ENCODE data around the gene NEGR1.

Gene NEGR1

GRCh38 chr1:72178266-72178665 lies 104.1 kb downstream of the NEGR1 start:
- no peak for DNase-seq (ENCODE audit: low spot score)
- TF ChIP-seq, protein P1, sequence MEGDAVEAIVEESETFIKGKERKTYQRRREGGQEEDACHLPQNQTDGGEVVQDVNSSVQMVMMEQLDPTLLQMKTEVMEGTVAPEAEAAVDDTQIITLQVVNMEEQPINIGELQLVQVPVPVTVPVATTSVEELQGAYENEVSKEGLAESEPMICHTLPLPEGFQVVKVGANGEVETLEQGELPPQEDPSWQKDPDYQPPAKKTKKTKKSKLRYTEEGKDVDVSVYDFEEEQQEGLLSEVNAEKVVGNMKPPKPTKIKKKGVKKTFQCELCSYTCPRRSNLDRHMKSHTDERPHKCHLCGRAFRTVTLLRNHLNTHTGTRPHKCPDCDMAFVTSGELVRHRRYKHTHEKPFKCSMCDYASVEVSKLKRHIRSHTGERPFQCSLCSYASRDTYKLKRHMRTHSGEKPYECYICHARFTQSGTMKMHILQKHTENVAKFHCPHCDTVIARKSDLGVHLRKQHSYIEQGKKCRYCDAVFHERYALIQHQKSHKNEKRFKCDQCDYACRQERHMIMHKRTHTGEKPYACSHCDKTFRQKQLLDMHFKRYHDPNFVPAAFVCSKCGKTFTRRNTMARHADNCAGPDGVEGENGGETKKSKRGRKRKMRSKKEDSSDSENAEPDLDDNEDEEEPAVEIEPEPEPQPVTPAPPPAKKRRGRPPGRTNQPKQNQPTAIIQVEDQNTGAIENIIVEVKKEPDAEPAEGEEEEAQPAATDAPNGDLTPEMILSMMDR (IDR thresholded peaks at IDR 0.05) = no peak
- Histone ChIP-seq H3K27ac (no peak overlapping the region), H3K4me3 (no peak overlapping the region)

DNA sequence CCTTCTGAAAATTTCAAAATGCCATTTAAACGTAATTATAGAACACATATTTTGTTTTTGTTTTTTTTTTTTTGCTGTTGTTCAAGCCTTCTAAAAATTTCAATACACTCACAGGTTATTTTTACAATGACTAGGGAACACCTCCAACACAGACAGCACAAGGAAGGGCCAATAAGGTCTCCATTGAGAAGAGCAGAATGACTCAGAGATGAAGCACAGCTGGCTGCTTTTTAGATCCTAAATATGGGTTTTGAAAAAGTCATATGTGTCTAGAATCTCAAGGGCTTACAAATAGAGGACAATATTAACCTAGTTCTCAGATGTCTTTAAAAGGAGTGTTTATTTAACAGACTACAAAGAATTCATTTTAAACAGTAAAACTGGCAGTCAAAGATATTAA lies 104.6 kb downstream of the NEGR1 start:
- Histone ChIP-seq H3K27ac (no peak overlapping the region), H3K4me3 (no peak overlapping the region)
- DNase-seq (ENCODE audit: low spot score) = no peak
- TF ChIP-seq, protein P1 (IDR thresholded peaks at IDR 0.05) = no peak

DNA sequence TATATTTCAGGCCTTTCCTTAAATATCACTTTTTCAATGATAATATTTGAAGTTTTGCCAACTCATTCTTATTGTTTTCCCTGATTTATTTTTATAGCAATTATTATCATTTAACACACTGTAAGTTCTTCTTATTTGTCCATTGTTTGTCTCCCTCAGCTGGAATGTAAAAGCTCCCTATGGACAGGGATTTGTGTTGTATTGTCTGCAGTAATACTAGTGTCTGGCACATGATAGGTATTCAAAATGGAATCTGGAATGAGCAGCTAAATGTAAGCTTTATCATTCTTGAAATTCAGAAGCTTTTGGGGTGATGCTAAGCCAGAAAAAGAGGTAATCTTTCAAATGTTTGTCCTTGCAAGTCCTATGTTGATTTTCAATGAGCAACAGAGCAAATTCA lies 112.1 kb downstream of the NEGR1 start:
- no peak overlapping the region for H3K4me3 ChIP-seq
- no peak for DNase-seq (ENCODE audit: low spot score)
- H3K27ac ChIP-seq = no peak overlapping the region
- TF ChIP-seq, protein P1 (IDR thresholded peaks at IDR 0.05) = no peak

DNA sequence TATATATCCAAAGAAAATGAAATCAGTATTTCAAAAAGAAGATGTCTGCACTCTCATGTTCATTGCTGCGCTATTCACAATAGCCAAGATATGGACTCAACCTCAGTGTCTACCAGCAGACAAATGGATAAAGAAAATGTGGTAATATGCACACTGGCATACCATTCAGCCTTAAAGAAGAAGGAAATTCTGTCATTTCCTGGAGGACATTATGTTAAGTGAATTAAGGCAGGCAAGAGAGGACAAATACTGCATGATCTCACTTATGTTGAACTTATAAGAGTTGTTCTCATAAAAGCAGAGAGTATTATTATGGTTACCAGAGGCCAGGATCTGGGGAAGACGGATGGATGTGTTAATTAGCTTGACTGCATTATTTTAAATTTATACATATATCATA lies 115.9 kb downstream of the NEGR1 start:
- TF ChIP-seq, protein P1 (IDR thresholded peaks at IDR 0.05) = no peak
- Histone ChIP-seq H3K4me3 (no peak overlapping the region), H3K27ac (no peak overlapping the region)
- DNase-seq (ENCODE audit: low spot score) = no peak

DNA sequence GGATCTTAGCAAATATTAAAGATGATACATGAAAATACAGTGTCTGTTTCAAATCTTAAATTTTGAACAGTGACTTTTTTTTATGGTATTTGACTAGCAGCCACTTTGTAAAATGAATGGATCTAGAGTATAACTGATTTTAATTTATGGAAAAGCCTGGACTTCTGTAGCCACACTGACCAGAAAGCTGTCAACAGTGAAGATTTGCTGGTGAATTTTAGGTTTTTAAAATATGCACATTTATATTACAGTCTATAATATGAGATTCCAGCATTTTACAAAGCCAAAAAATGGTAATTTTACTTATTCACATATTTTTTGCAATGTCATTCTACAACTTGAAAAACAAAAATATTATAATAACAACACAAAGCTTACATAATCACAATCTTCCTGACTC lies 131.8 kb downstream of the NEGR1 start:
- Histone ChIP-seq H3K4me3 (no peak overlapping the region), H3K27ac (no peak overlapping the region)
- TF ChIP-seq, protein P1 (IDR thresholded peaks at IDR 0.05) = no peak
- DNase-seq (ENCODE audit: low spot score) = no peak

DNA sequence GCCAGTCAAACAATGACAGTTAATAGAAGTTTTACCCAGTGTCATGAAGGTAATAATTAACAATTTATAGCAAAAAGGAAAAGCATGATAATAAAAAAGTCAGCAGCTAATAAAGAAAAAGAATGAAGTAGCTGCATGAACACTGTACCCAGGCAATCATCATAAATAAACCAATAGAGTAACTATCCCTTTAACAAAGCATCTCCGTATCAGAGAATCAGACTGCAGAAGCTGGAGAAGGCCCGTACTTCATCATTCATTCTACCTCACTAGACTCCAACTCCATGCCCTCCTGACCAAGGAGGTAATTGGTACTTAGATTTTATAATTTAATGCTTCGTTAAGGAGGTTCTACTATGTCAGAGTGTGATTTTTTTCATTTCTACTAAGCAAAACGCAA lies 140.5 kb downstream of the NEGR1 start:
- H3K4me3 ChIP-seq = no peak overlapping the region
- no peak overlapping the region for H3K27ac ChIP-seq
- TF ChIP-seq, protein P1 (IDR thresholded peaks at IDR 0.05) = no peak
- no peak for DNase-seq (ENCODE audit: low spot score)

DNA sequence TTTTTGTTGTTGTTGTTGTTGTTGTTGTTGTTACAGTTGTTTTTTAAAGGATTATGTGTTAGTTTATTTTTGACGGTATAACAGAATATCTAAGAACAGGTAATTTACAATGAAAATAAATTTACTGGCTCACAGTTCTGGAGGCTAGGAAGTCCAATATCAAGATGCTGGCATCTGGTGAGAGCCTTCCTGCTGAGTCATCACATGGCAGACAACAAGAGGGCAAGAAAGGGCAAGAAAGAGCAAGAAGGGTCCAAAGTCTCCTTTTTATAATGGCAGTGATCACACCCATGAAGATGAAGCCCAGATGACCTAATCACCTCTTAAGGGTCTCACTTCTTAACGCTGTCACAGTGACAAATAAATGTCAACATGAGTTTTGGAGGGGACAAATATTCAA lies 142.1 kb downstream of the NEGR1 start:
- DNase-seq (ENCODE audit: low spot score) = no peak
- TF ChIP-seq, protein P1 (IDR thresholded peaks at IDR 0.05) = no peak
- Histone ChIP-seq H3K4me3 (no peak overlapping the region), H3K27ac (no peak overlapping the region)
